H9 (cell line): Measurements from ENCODE around the gene TNNI3. TPM values are rescaled to one million over a fixed set of nuclear protein-coding genes. Genes with fewer than 3 reads are reported as not detected.
A peak's percentile ranks its signal among the peaks of the same experiment; 100 is the strongest.

Experiments
- DNase-seq: peaks from one replicate; pipeline ENCODE4 v3.0.0-alpha.2; 2017
- H2AFZ ChIP-seq: one replicate; pipeline ENCODE4 v1.6.1; 2013; ENCODE audit warnings: mild to moderate bottlenecking, low read length, control low read depth, moderate library complexity
- H2AK5ac ChIP-seq: 2 replicates; pipeline ENCODE4 v1.6.1; 2013; ENCODE audit warnings: low read length, control low read depth, mixed read lengths; ENCODE audit not compliant: insufficient read length
- H2BK120ac ChIP-seq: one replicate; pipeline ENCODE4 v1.6.1; 2013; ENCODE audit warnings: low read depth, mild to moderate bottlenecking, low read length, control low read depth, inconsistent platforms; ENCODE audit not compliant: poor library complexity, severe bottlenecking
- H2BK12ac ChIP-seq: 2 replicates; pipeline ENCODE4 v1.6.1; 2013; ENCODE audit warnings: low read length, control low read depth, mixed read lengths, low read depth; ENCODE audit not compliant: insufficient read length
- H2BK15ac ChIP-seq: 2 replicates; pipeline ENCODE4 v1.6.1; 2013; ENCODE audit warnings: low read depth, low read length, control low read depth
- H2BK20ac ChIP-seq: one replicate; pipeline ENCODE4 v1.6.1; 2013; ENCODE audit warnings: low read depth, mild to moderate bottlenecking, low read length, control low read depth, inconsistent platforms; ENCODE audit not compliant: poor library complexity, severe bottlenecking
- H2BK5ac ChIP-seq: 2 replicates; pipeline ENCODE4 v1.6.1; 2013; ENCODE audit warnings: low read length, control low read depth, mixed read lengths; ENCODE audit not compliant: insufficient read length
- H3K14ac ChIP-seq: 2 replicates; pipeline ENCODE4 v1.6.1; 2013; ENCODE audit warnings: low read length, control low read depth; ENCODE audit not compliant: insufficient read depth
- H3K18ac ChIP-seq: 2 replicates; pipeline ENCODE4 v1.6.1; 2013; ENCODE audit warnings: low read depth, mild to moderate bottlenecking, mixed read lengths, low read length, control low read depth; ENCODE audit not compliant: insufficient read length
- H3K23ac ChIP-seq: 2 replicates; pipeline ENCODE4 v1.6.1; 2013; ENCODE audit warnings: low read length, control low read depth, mixed read lengths, low read depth; ENCODE audit not compliant: insufficient read length
- H3K23me2 ChIP-seq: 2 replicates; pipeline ENCODE4 v1.6.1; 2013; ENCODE audit warnings: low read depth, mild to moderate bottlenecking, mixed read lengths, low read length, control low read depth; ENCODE audit not compliant: insufficient read length, poor library complexity, severe bottlenecking
- H3K27ac ChIP-seq: 2 replicates; pipeline ENCODE4 v1.5.1; 2013; ENCODE audit warnings: low read length, control low read depth, mixed read lengths, low read depth; ENCODE audit not compliant: insufficient read length
- H3K27me3 ChIP-seq: 2 replicates; pipeline ENCODE4 v1.6.1; 2013; ENCODE audit warnings: low read length, control low read depth, inconsistent platforms; ENCODE audit not compliant: insufficient read depth
- H3K4ac ChIP-seq: 2 replicates; pipeline ENCODE4 v1.6.1; 2013; ENCODE audit warnings: low read depth, mild to moderate bottlenecking, control low read depth, inconsistent platforms, low read length, moderate library complexity
- H3K4me1 ChIP-seq: 2 replicates; pipeline ENCODE4 v1.6.1; 2013; ENCODE audit warnings: low read length, control low read depth, inconsistent platforms; ENCODE audit not compliant: insufficient read depth
- H3K4me2 ChIP-seq: 2 replicates; pipeline ENCODE4 v1.6.1; 2013; ENCODE audit warnings: low read length, control low read depth, mixed read lengths; ENCODE audit not compliant: insufficient read length, insufficient read depth
- H3K56ac ChIP-seq: 2 replicates; pipeline ENCODE4 v1.6.1; 2013; ENCODE audit warnings: low read depth, mild to moderate bottlenecking, mixed read lengths, low read length, control low read depth; ENCODE audit not compliant: insufficient read length
- H3K79me1 ChIP-seq: 2 replicates; pipeline ENCODE4 v1.6.1; 2013; ENCODE audit warnings: low read depth, mild to moderate bottlenecking, moderate library complexity, low read length, control low read depth, inconsistent platforms; ENCODE audit not compliant: insufficient read depth, poor library complexity, severe bottlenecking
- H3K79me2 ChIP-seq: 2 replicates; pipeline ENCODE4 v1.6.1; 2013; ENCODE audit warnings: low read length, control low read depth, inconsistent platforms; ENCODE audit not compliant: insufficient read depth
- H3K9ac ChIP-seq: 2 replicates; pipeline ENCODE4 v1.6.1; 2013; ENCODE audit warnings: low read length, control low read depth, mixed read lengths; ENCODE audit not compliant: insufficient read length; ENCODE audit errors: extremely low read depth
- H3K9me3 ChIP-seq: one replicate; pipeline ENCODE4 v1.6.1; 2013; ENCODE audit warnings: low read depth, low read length, inconsistent platforms; ENCODE audit not compliant: control insufficient read depth
- H3T11ph ChIP-seq: one replicate; pipeline ENCODE4 v1.6.1; 2013; ENCODE audit warnings: mild to moderate bottlenecking, low read length, control low read depth, inconsistent platforms
- H4K20me1 ChIP-seq: one replicate; pipeline ENCODE4 v1.6.1; 2013; ENCODE audit not compliant: control insufficient read depth, insufficient read length, insufficient read depth
- H4K5ac ChIP-seq: 2 replicates; pipeline ENCODE4 v1.6.1; 2013; ENCODE audit warnings: low read depth, mild to moderate bottlenecking, mixed read lengths, low read length, control low read depth; ENCODE audit not compliant: insufficient read length
- H4K8ac ChIP-seq: replicated peaks from 2 replicates; pipeline ENCODE4 v1.6.1; 2013; ENCODE audit warnings: low read length, control low read depth, mixed read lengths, low read depth; ENCODE audit not compliant: insufficient read length
- H4K91ac ChIP-seq: 2 replicates; pipeline ENCODE4 v1.6.1; 2013; ENCODE audit warnings: low read depth, mild to moderate bottlenecking, moderate library complexity, mixed read lengths, low read length, control low read depth; ENCODE audit not compliant: insufficient read length
- H3K27ac Mint-ChIP-seq, 3 experiments: 2 replicates in 2 of 3; 3 replicates in 1 of 3; pipeline ENCODE4 v1.8.0; 2020 to 2021; ENCODE audit warnings: mixed read lengths in 3 of 3, mild to moderate bottlenecking in 1 of 3, moderate library complexity in 1 of 3
- H3K27me3 Mint-ChIP-seq: 2 replicates; pipeline ENCODE4 v1.8.0; 2021; ENCODE audit warnings: low read depth, mild to moderate bottlenecking, moderate library complexity, mixed read lengths
- H3K36me3 Mint-ChIP-seq, 3 experiments: 2 replicates in 2 of 3; 3 replicates in 1 of 3; pipeline ENCODE4 v1.8.0; 2020 to 2021; ENCODE audit warnings: low read depth in 3 of 3, mixed read lengths in 3 of 3; ENCODE audit not compliant: insufficient read depth in 1 of 3
- H3K4me1 Mint-ChIP-seq, 2 experiments: 2 replicates each; pipeline ENCODE4 v1.8.0; 2020; ENCODE audit warnings: mixed read lengths in 2 of 2
- H3K4me3 Mint-ChIP-seq, 2 experiments: 2 replicates in 1 of 2; 3 replicates in 1 of 2; pipeline ENCODE4 v1.8.0; 2020 to 2021; ENCODE audit warnings: mild to moderate bottlenecking in 2 of 2, mixed read lengths in 2 of 2, moderate library complexity in 1 of 2
- H3K9me3 Mint-ChIP-seq, 2 experiments: 2 replicates in 1 of 2; 3 replicates in 1 of 2; pipeline ENCODE4 v1.8.0; 2020; ENCODE audit warnings: mild to moderate bottlenecking in 2 of 2, mixed read lengths in 2 of 2, moderate library complexity in 1 of 2
- WGBS: extraction: QIAGEN DNeasy Blood & Tissue Kit; methylation state at CpG from one replicate; pipeline ENCODE4 v1.1.7; 2013; ENCODE audit warnings: missing lambda C conversion rate, low lambda C conversion rate, mixed read lengths; ENCODE audit not compliant: insufficient read length; ENCODE audit errors: extremely low coverage; 5-methylcytosine and 5-hydroxymethylcytosine counted together
- total RNA-seq: library from RNA; stranded (reverse); gene quantifications from 2 replicates; pipeline ENCODE4 v1.2.1, GENCODE V29; 2021
- TF ChIP-seq, protein P1 (sequence below): fragments of 200-600 bp; sonication (generic); conservative IDR thresholded peaks from 3 replicates; pipeline ENCODE4 v1.8.0; 2021; ENCODE audit warnings: antibody characterized with exemption, mild to moderate bottlenecking

TNNI3 gene
- total RNA-seq, 1 experiment from 2014 or later = 36.9 TPM

DNA sequence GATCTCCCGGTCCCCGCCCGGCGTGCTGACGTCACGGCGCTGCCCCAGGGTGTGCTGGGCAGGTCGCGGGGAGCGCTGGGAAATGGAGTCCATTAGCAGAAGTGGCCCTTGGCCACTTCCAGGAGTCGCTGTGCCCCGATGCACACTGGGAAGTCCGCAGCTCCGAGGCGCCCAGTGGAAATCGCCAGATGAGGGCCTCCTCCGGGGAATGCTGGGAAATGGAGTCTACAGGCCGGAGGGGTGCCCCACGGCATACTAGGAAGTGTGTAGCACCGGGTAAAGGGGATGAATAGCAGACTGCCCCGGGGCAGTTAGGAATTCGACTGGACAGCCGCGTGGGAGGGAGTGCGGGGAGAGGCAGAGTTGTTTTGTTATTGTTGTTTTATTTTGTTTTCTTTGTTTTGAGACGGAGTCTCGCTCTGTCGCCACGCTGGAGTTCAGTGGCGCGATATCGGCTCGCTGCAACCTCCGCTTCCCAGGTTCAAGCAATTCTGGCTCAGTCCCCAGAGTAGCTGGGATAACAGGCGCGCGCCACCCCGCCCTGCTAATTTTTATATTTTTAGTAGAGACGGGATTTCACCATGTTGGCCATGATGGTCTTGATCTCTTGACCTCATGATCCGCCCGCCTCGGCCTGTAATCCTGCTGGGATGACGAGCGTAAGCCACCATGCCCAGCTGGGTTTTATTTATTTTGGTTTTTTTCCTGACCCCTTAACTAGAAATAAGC, 39.7 kb downstream of the TNNI3 start:
- no peak overlapping the region for H2BK20ac ChIP-seq
- H3K9me3 Mint-ChIP-seq = no peaks in the 10 kb centered on the region
- no CpG with 5 or more reads among the region's 44 CpGs for WGBS
- H3K27ac ChIP-seq = no peak overlapping the region
- H3K23ac ChIP-seq = no peak overlapping the region
- H3K4me1 Mint-ChIP-seq = peaks cover 21 to 30% of the 10 kb centered on the region in 2 experiments
- H3T11ph ChIP-seq = no peak overlapping the region
- peak overlapping the region; percentile 97 to 99 (median 98) for H3K27ac Mint-ChIP-seq
- peaks cover 15% of the 10 kb centered on the region for H3K23me2 ChIP-seq
- H4K20me1 ChIP-seq = peaks cover 3% of the 10 kb centered on the region
- H4K91ac ChIP-seq = no peak overlapping the region
- peak overlapping the region; percentile 35 for H3K4me2 ChIP-seq
- H3K56ac ChIP-seq = no peak overlapping the region
- H3K4me3 Mint-ChIP-seq = peak overlapping the region; percentile 91 to 97
- H3K9me3 ChIP-seq = no peaks in the 10 kb centered on the region
- DNase-seq = peak; percentile 99
- no peaks in the 10 kb centered on the region for H3K36me3 Mint-ChIP-seq
- no peaks in the 10 kb centered on the region for H3K27me3 ChIP-seq
- H3K4me1 ChIP-seq = no peaks in the 10 kb centered on the region
- peak overlapping the region; percentile 62 for H2AFZ ChIP-seq
- peaks cover 7% of the 10 kb centered on the region; the same call in 1 of the 2 replicates for H3K79me2 ChIP-seq
- H2AK5ac ChIP-seq = no peak overlapping the region
- no peak overlapping the region for H2BK15ac ChIP-seq
- peaks cover 4% of the 10 kb centered on the region for H3K27me3 Mint-ChIP-seq
- H3K4ac ChIP-seq = no peak overlapping the region
- no peak overlapping the region for H4K5ac ChIP-seq
- no peak overlapping the region for H2BK12ac ChIP-seq
- TF ChIP-seq, protein P1, sequence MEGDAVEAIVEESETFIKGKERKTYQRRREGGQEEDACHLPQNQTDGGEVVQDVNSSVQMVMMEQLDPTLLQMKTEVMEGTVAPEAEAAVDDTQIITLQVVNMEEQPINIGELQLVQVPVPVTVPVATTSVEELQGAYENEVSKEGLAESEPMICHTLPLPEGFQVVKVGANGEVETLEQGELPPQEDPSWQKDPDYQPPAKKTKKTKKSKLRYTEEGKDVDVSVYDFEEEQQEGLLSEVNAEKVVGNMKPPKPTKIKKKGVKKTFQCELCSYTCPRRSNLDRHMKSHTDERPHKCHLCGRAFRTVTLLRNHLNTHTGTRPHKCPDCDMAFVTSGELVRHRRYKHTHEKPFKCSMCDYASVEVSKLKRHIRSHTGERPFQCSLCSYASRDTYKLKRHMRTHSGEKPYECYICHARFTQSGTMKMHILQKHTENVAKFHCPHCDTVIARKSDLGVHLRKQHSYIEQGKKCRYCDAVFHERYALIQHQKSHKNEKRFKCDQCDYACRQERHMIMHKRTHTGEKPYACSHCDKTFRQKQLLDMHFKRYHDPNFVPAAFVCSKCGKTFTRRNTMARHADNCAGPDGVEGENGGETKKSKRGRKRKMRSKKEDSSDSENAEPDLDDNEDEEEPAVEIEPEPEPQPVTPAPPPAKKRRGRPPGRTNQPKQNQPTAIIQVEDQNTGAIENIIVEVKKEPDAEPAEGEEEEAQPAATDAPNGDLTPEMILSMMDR = no peak
- H3K79me1 ChIP-seq = peaks cover 5% of the 10 kb centered on the region
- H3K14ac ChIP-seq = no peak overlapping the region; the same call in 1 of the 2 replicates
- H2BK120ac ChIP-seq = no peak overlapping the region
- no peak overlapping the region for H4K8ac ChIP-seq
- H3K18ac ChIP-seq = peak overlapping the region; percentile 30
- peak overlapping the region; percentile 25 for H3K9ac ChIP-seq
- no peak overlapping the region for H2BK5ac ChIP-seq
